HUES64 (cell line): ENCODE measurements around the gene ACSBG1.

Experiments used
- H3K27ac ChIP-seq: 2 replicates; pipeline ENCODE4 v1.7.0; 2013; ENCODE audit warnings: low read depth, low read length, inconsistent platforms
- H3K27me3 ChIP-seq: 2 replicates; pipeline ENCODE4 v1.6.1; 2013; ENCODE audit warnings: mild to moderate bottlenecking, low read length; ENCODE audit not compliant: insufficient read depth
- H3K36me3 ChIP-seq: 2 replicates; pipeline ENCODE4 v1.6.1; 2013; ENCODE audit warnings: mild to moderate bottlenecking, low read length; ENCODE audit not compliant: insufficient read depth
- H3K4me1 ChIP-seq: 2 replicates; pipeline ENCODE4 v1.6.1; 2013; ENCODE audit warnings: mild to moderate bottlenecking, low read length, moderate library complexity; ENCODE audit not compliant: insufficient read depth
- H3K4me3 ChIP-seq: 2 replicates; pipeline ENCODE4 v1.5.1; 2013; ENCODE audit warnings: mild to moderate bottlenecking, low read length, moderate library complexity
- H3K9ac ChIP-seq: 2 replicates; pipeline ENCODE4 v1.6.1; 2013; ENCODE audit warnings: mild to moderate bottlenecking, low read depth, low read length
- H3K9me3 ChIP-seq: 2 replicates; pipeline ENCODE4 v1.6.1; 2013; ENCODE audit warnings: low read depth, low read length; ENCODE audit not compliant: insufficient read depth
- WGBS: fragments of 150-250, 120-280 bp; methylation state at CpG from one replicate; pipeline ENCODE4 v1.1.7; 2013; ENCODE audit warnings: missing lambda C conversion rate; 5-methylcytosine and 5-hydroxymethylcytosine counted together

Gene ACSBG1

GRCh38 chr15:78216276-78217104, 17.9 kb downstream of the ACSBG1 start:
- Histone ChIP-seq H3K27me3 (no peaks in the 10 kb centered on the region), H3K4me3 (no peak overlapping the region), H3K9ac (no peak overlapping the region), H3K36me3 (no peaks in the 10 kb centered on the region), H3K4me1 (peaks cover 6% of the 10 kb centered on the region; the same call in 1 of the 2 replicates), H3K9me3 (no peaks in the 10 kb centered on the region), H3K27ac (no peak overlapping the region)
- 93% methylated on average over 7 of the region's 7 CpGs for WGBS

- Histone ChIP-seq H3K27me3 (no peaks in the 10 kb centered on the region), H3K27ac (no peak overlapping the region), H3K36me3 (no peaks in the 10 kb centered on the region), H3K4me1 (peaks cover 6% of the 10 kb centered on the region; the same call in 1 of the 2 replicates), H3K9me3 (no peaks in the 10 kb centered on the region), H3K4me3 (no peak overlapping the region), H3K9ac (no peak overlapping the region)
- WGBS = 91% methylated on average over 4 of the region's 4 CpGs
Observed at GRCh38 chr15:78213956-78214355, 20.4 kb downstream of the ACSBG1 start.

- Histone ChIP-seq H3K27ac (no peak overlapping the region), H3K27me3 (no peaks in the 10 kb centered on the region), H3K4me3 (no peak overlapping the region), H3K9me3 (no peaks in the 10 kb centered on the region), H3K4me1 (peaks cover 6% of the 10 kb centered on the region; the same call in 1 of the 2 replicates), H3K36me3 (no peaks in the 10 kb centered on the region), H3K9ac (no peak overlapping the region)
- 88% methylated on average over 6 of the region's 6 CpGs for WGBS
Observed at GRCh38 chr15:78213425-78213750, 21.0 kb downstream of the ACSBG1 start.

GRCh38 chr15:78212546-78213424, 21.6 kb downstream of the ACSBG1 start:
- WGBS = 64% methylated on average over 17 of the region's 17 CpGs
- Histone ChIP-seq H3K9ac (no peak overlapping the region), H3K27me3 (no peaks in the 10 kb centered on the region), H3K4me3 (no peak overlapping the region), H3K36me3 (no peaks in the 10 kb centered on the region), H3K4me1 (peaks cover 6% of the 10 kb centered on the region; the same call in 1 of the 2 replicates), H3K9me3 (no peaks in the 10 kb centered on the region), H3K27ac (no peak overlapping the region)

- 94% methylated on average over 10 of the region's 10 CpGs for WGBS
- no peak overlapping the region for H3K27ac ChIP-seq
Observed at GRCh38 chr15:78212008-78212407, 22.4 kb downstream of the ACSBG1 start.

GRCh38 chr15:78211189-78211921, 23.0 kb downstream of the ACSBG1 start:
- Histone ChIP-seq H3K36me3 (no peaks in the 10 kb centered on the region), H3K4me1 (peaks cover 6% of the 10 kb centered on the region; the same call in 1 of the 2 replicates), H3K9me3 (no peaks in the 10 kb centered on the region), H3K27me3 (no peaks in the 10 kb centered on the region), H3K4me3 (no peak overlapping the region), H3K9ac (no peak overlapping the region), H3K27ac (no peak overlapping the region)
- 89% methylated on average over 12 of the region's 12 CpGs for WGBS

More at GRCh38 chr15:78212008-78212407, 22.4 kb downstream of the ACSBG1 start:
- Histone ChIP-seq H3K4me1 (peaks cover 6% of the 10 kb centered on the region; the same call in 1 of the 2 replicates), H3K9me3 (no peaks in the 10 kb centered on the region), H3K36me3 (no peaks in the 10 kb centered on the region), H3K4me3 (no peak overlapping the region), H3K9ac (no peak overlapping the region), H3K27me3 (no peaks in the 10 kb centered on the region)

- Histone ChIP-seq H3K4me3 (no peak overlapping the region), H3K27me3 (no peaks in the 10 kb centered on the region), H3K4me1 (peaks cover 6% of the 10 kb centered on the region; the same call in 1 of the 2 replicates), H3K36me3 (no peaks in the 10 kb centered on the region), H3K9me3 (no peaks in the 10 kb centered on the region), H3K27ac (no peak overlapping the region), H3K9ac (no peak overlapping the region)
- WGBS = 91% methylated on average over 5 of the region's 5 CpGs
Observed at GRCh38 chr15:78210349-78210717, 24.0 kb downstream of the ACSBG1 start.

GRCh38 chr15:78209646-78210348, 24.6 kb downstream of the ACSBG1 start:
- Histone ChIP-seq H3K4me3 (no peak overlapping the region), H3K27ac (no peak overlapping the region), H3K9me3 (no peaks in the 10 kb centered on the region), H3K27me3 (no peaks in the 10 kb centered on the region), H3K36me3 (no peaks in the 10 kb centered on the region), H3K4me1 (peaks cover 2% of the 10 kb centered on the region; the same call in 1 of the 2 replicates), H3K9ac (no peak overlapping the region)
- WGBS = 94% methylated on average over 9 of the region's 9 CpGs

GRCh38 chr15:78208887-78209645, 25.3 kb downstream of the ACSBG1 start:
- Histone ChIP-seq H3K27me3 (no peaks in the 10 kb centered on the region), H3K4me3 (no peak overlapping the region), H3K27ac (no peak overlapping the region), H3K9ac (no peak overlapping the region), H3K9me3 (no peaks in the 10 kb centered on the region), H3K4me1 (no peaks in the 10 kb centered on the region), H3K36me3 (no peaks in the 10 kb centered on the region)
- 93% methylated on average over 20 of the region's 20 CpGs for WGBS

GRCh38 chr15:78208341-78208844, 26.0 kb downstream of the ACSBG1 start:
- H3K27ac ChIP-seq = no peak overlapping the region
- H3K9ac ChIP-seq = no peak overlapping the region
- no peak overlapping the region for H3K4me3 ChIP-seq
- no peaks in the 10 kb centered on the region for H3K4me1 ChIP-seq
- no peaks in the 10 kb centered on the region for H3K9me3 ChIP-seq
- no peaks in the 10 kb centered on the region for H3K36me3 ChIP-seq
- no peaks in the 10 kb centered on the region for H3K27me3 ChIP-seq
- 91% methylated on average over 8 of the region's 8 CpGs for WGBS
